Lung (tissue), 12 donors: Measurements from ENCODE around the gene RELT. TPM values are rescaled to one million over a fixed set of nuclear protein-coding genes. Genes with fewer than 3 reads are reported as not detected.

Source experiments
- ATAC-seq: fragments of 200-7000 bp; cut with Tn5 transposase; one replicate; pipeline ENCODE4 v1.9.1; 2020; ENCODE audit warnings: moderate number of reproducible peaks; ENCODE audit not compliant: insufficient read depth, low FRiP score
- DNase-seq, 3 donors: peaks; one replicate each; pipeline ENCODE4 v3.0.0-alpha.2; 2013 to 2017
- H3K27ac ChIP-seq, 2 donors: one replicate each; pipeline ENCODE4 v1.5.1; 2013; ENCODE audit warnings: mild to moderate bottlenecking in 2 of 2, moderate library complexity in 2 of 2, control low read depth in 1 of 2, inconsistent platforms in 1 of 2, low read depth in 1 of 2, low read length in 1 of 2
- H3K27me3 ChIP-seq, 3 donors: one replicate each; pipeline ENCODE4 v1.5.1; 2013; ENCODE audit warnings: low read length in 2 of 3; ENCODE audit not compliant: control insufficient read depth in 3 of 3, insufficient read depth in 3 of 3
- H3K36me3 ChIP-seq, 4 donors: one replicate each; pipeline ENCODE4 v1.5.1; 2013; ENCODE audit warnings: low read length in 4 of 4, mild to moderate bottlenecking in 1 of 4, moderate library complexity in 1 of 4; ENCODE audit not compliant: control insufficient read depth in 4 of 4, insufficient read depth in 4 of 4
- H3K4me1 ChIP-seq, 5 donors: one replicate each; pipeline ENCODE4 v1.5.1; 2013; ENCODE audit warnings: low read length in 5 of 5, mild to moderate bottlenecking in 2 of 5, moderate library complexity in 1 of 5; ENCODE audit not compliant: control insufficient read depth in 5 of 5, insufficient read depth in 5 of 5
- H3K4me3 ChIP-seq: one replicate; pipeline ENCODE4 v1.5.1; 2013; ENCODE audit warnings: mild to moderate bottlenecking, control low read depth, moderate library complexity
- H3K9ac ChIP-seq, 2 donors: one replicate each; pipeline ENCODE4 v1.5.1; 2013; ENCODE audit warnings: low read length in 2 of 2, control low read depth in 1 of 2; ENCODE audit not compliant: insufficient read depth in 1 of 2
- H3K9me3 ChIP-seq, 4 donors: one replicate each; pipeline ENCODE4 v1.5.1; 2013; ENCODE audit warnings: low read length in 3 of 4, mild to moderate bottlenecking in 1 of 4, moderate library complexity in 1 of 4; ENCODE audit not compliant: control insufficient read depth in 4 of 4, insufficient read depth in 3 of 4
- WGBS, 2 donors: extraction: QIAGEN DNeasy Blood & Tissue Kit; methylation state at CpG; one replicate each; pipeline ENCODE4 v1.1.7; 2013; 5-methylcytosine and 5-hydroxymethylcytosine counted together
- polyA plus RNA-seq, 2 donors: library from polyadenylated mRNA; stranded (reverse); fragments of 200-250 nt; gene quantifications; one replicate each; pipeline ENCODE4 v1.2.1, GENCODE V29; 2013
- total RNA-seq, 2 donors: library from RNA; depleted of rRNA in 1 of 2; stranded (reverse); fragments of >200 nt in 1 of 2; gene quantifications; one replicate each; pipeline ENCODE4 v1.2.1, GENCODE V29; 2014 to 2021
- TF ChIP-seq, protein P1 (sequence below): IDR thresholded peaks from 2 replicates; pipeline ENCODE4 v1.5.1; 2012; ENCODE audit warnings: mild to moderate bottlenecking; ENCODE audit errors: control extremely low read depth, extremely low read depth
- donor health status: control.
- donor health status: control.
- donor health status: Bipolar disorder and iron deficiency.
- donor health status: healthy.
- donor health status: DM: yes; HTN: yes; CAD: no.

RELT gene
- total and polyA plus RNA-seq, 4 donors, result 6.0 to 25.4 (median 16.1) TPM

DNA sequence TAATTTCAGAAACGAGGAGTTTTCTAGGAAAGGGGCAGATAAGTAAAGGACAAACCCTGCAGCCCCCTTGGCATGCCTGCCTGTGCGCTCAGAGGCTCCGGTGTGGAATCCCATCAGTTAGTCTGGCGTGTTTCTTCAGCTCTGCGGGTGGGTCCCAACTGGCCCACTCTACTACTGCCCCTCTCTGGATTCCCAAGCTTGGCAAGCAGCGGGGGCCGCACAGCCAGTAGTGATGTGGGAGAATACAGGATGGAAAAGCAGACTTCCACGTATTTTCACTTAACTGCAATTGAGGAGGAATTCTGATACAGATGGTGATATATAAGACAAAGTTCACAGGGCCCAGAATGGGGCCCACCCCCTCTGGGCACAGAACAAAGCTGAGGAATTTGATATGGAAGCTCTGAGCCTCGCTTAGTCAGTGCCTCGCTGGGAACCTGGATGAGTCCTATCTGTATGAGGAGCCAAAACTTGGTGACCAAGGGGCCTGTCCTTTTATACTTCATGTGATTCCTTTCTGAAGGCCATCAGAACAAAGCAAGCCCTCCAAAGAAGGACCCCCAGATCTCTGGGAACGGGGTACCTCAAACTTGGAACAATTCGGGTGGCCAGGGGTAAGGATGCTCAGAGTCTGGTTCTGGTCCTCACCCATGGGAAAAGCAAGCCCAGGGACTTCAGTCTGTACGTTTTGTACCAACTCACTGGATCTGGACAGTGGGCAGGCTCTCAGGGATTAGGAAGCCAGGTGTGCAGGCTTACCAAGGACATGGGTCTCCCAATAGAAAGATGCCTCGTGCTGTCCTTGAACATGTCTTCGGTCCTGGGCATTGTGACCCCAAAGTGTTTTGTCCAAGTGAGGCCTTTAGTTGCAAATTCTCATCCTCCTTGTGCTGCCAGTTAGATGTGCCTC lies 26.0 kb downstream of the RELT start:
- Histone ChIP-seq H3K4me1 (no peaks in the 10 kb centered on the region), H3K9ac (no peak overlapping the region), H3K4me3 (no peak overlapping the region), H3K27ac (no peak overlapping the region), H3K9me3 (no peaks in the 10 kb centered on the region), H3K36me3 (peaks cover 0 to 9% (median 3%) of the 10 kb centered on the region in 4 donors), H3K27me3 (no peaks in the 10 kb centered on the region)
- DNase-seq (no peak), ATAC-seq (no peak)
- WGBS, 2 donors, result 92 to 96% methylated on average over 15 of the region's 15 CpGs
- TF ChIP-seq, protein P1, sequence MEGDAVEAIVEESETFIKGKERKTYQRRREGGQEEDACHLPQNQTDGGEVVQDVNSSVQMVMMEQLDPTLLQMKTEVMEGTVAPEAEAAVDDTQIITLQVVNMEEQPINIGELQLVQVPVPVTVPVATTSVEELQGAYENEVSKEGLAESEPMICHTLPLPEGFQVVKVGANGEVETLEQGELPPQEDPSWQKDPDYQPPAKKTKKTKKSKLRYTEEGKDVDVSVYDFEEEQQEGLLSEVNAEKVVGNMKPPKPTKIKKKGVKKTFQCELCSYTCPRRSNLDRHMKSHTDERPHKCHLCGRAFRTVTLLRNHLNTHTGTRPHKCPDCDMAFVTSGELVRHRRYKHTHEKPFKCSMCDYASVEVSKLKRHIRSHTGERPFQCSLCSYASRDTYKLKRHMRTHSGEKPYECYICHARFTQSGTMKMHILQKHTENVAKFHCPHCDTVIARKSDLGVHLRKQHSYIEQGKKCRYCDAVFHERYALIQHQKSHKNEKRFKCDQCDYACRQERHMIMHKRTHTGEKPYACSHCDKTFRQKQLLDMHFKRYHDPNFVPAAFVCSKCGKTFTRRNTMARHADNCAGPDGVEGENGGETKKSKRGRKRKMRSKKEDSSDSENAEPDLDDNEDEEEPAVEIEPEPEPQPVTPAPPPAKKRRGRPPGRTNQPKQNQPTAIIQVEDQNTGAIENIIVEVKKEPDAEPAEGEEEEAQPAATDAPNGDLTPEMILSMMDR, result no peak

DNA sequence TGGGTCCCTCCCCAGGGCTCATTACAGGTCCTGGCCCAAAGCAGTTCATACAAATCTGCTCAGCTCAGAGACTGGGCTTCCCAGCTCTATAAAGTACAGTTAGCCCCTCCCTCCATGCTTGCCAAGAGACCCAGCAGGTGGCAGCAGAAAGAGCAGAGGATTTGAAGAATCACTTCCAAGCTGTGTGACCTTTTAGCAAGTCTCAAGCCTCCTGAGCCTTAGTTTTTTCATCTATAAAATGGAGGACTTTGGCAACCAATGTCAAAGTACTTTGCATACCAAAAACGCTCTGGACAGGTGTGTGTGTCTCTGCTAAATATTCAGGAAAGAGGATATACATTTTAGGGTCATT lies 26.6 kb downstream of the RELT start:
- DNase-seq, result no peak
- 85 to 88% methylated on average over 1 of the region's 1 CpG for WGBS, 2 donors

DNA sequence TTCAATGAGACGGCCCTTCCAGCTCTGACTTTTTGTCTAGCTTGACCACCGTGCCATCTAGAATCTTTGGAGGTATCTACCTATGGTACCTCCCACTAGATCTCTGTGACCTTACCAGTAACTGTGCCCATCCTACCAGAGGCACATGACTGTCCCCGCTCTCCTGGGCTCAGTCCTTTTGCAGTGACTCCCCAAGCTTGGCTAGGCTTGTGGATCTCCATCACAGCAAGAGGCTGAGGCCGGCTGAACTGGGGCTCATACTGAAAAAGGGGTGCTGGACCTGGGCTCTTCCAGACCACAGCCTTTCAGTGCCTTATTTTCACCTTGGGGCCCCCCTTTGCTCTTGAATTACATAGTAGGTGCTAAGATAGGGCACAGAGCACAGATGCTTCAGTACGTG lies 27.3 kb downstream of the RELT start:
- ATAC-seq, result no peak
- Histone ChIP-seq H3K27me3 (no peaks in the 10 kb centered on the region), H3K9me3 (no peaks in the 10 kb centered on the region), H3K4me3 (no peak overlapping the region), H3K27ac (no peak overlapping the region), H3K9ac (no peak overlapping the region), H3K4me1 (no peaks in the 10 kb centered on the region), H3K36me3 (peaks cover 0 to 17% (median 10%) of the 10 kb centered on the region in 4 donors)
- DNase-seq, result no peak
- 92 to 95% methylated on average over 5 of the region's 5 CpGs for WGBS, 2 donors
- TF ChIP-seq, protein P1, result no peak

More for the DNA sequence above, 26.6 kb downstream of the RELT start:
- Histone ChIP-seq H3K27me3 (no peaks in the 10 kb centered on the region), H3K36me3 (peaks cover 0 to 13% (median 4%) of the 10 kb centered on the region in 4 donors), H3K27ac (no peak overlapping the region), H3K9me3 (no peaks in the 10 kb centered on the region), H3K4me3 (no peak overlapping the region), H3K4me1 (no peaks in the 10 kb centered on the region), H3K9ac (no peak overlapping the region)
- TF ChIP-seq, protein P1, result no peak
- no peak for ATAC-seq
